HUES6 (cell line): Measurements from ENCODE around the gene BMS1.
A peak's percentile ranks its signal among the peaks of the same experiment; 100 is the strongest.
"Not testable (repeated sequence)": the region's sequence is repeated elsewhere in the genome, so short reads cannot be mapped to it uniquely, and the experiment has no call there.

Source experiments
- H3K27ac ChIP-seq: 2 replicates; pipeline ENCODE4 v1.7.0; 2013; ENCODE audit warnings: low read depth, mild to moderate bottlenecking, low read length, inconsistent platforms
- H3K27me3 ChIP-seq: 2 replicates; pipeline ENCODE4 v1.6.1; 2013; ENCODE audit warnings: low read length; ENCODE audit not compliant: control insufficient read depth, insufficient read depth
- H3K36me3 ChIP-seq: 2 replicates; pipeline ENCODE4 v1.6.1; 2013; ENCODE audit warnings: low read length; ENCODE audit not compliant: control insufficient read depth, insufficient read depth
- H3K4me1 ChIP-seq: 2 replicates; pipeline ENCODE4 v1.6.1; 2013; ENCODE audit warnings: low read length; ENCODE audit not compliant: control insufficient read depth, insufficient read depth
- H3K4me3 ChIP-seq: 2 replicates; pipeline ENCODE4 v1.5.1; 2013; ENCODE audit warnings: low read depth, low read length
- H3K9ac ChIP-seq: one replicate; pipeline ENCODE4 v1.6.1; 2013; ENCODE audit warnings: mild to moderate bottlenecking, low read length
- H3K9me3 ChIP-seq: 2 replicates; pipeline ENCODE4 v1.6.1; 2013; ENCODE audit warnings: low read depth, low read length; ENCODE audit not compliant: control insufficient read depth, insufficient read depth

The BMS1 gene

GRCh38 chr10:42782446-42783180, at the start of gene BMS1:
TSS of gene BMS1 (plus strand) at chr10:42782795. CDS start at chr10:42784395, 1,600 bp downstream.
- H3K27ac ChIP-seq, result peak within 1 kb of the TSS; percentile 89
- peaks cover 33% of the 10 kb centered on the region for H3K36me3 ChIP-seq
- H3K27me3 ChIP-seq, result peaks cover 21% of the 10 kb centered on the region; the same call in 1 of the 2 replicates
- H3K9me3 ChIP-seq, result no peaks in the 10 kb centered on the region
- H3K4me1 ChIP-seq, result no peaks in the 10 kb centered on the region
- peak within 1 kb of the TSS; percentile 89 for H3K9ac ChIP-seq
- H3K4me3 ChIP-seq, result peak within 1 kb of the TSS; percentile 89

GRCh38 chr10:42734536-42734935, 48.1 kb upstream of the BMS1 start:
- Histone ChIP-seq H3K9ac (no peak overlapping the region), H3K27ac (no peak overlapping the region), H3K27me3 (no peaks in the 10 kb centered on the region), H3K4me3 (no peak overlapping the region), H3K9me3 (peaks cover 15% of the 10 kb centered on the region; the same call in 1 of the 2 replicates), H3K36me3 (no peaks in the 10 kb centered on the region), H3K4me1 (no peaks in the 10 kb centered on the region)

GRCh38 chr10:42738679-42739078, 43.9 kb upstream of the BMS1 start:
- peaks cover 26% of the 10 kb centered on the region for H3K9me3 ChIP-seq
- H3K27me3 ChIP-seq, result no peaks in the 10 kb centered on the region
- H3K36me3 ChIP-seq, result no peaks in the 10 kb centered on the region
- H3K27ac ChIP-seq, result no peak overlapping the region
- H3K4me1 ChIP-seq, result no peaks in the 10 kb centered on the region
- H3K9ac ChIP-seq, result no peak overlapping the region
- H3K4me3 ChIP-seq, result no peak overlapping the region

GRCh38 chr10:42741536-42741935, 41.1 kb upstream of the BMS1 start:
- not testable (repeated sequence) for H3K36me3 ChIP-seq, H3K9ac ChIP-seq, H3K4me3 ChIP-seq, H3K27me3 ChIP-seq, H3K4me1 ChIP-seq, H3K27ac ChIP-seq
- peaks cover 35% of the 10 kb centered on the region for H3K9me3 ChIP-seq

GRCh38 chr10:42743697-42744096, 38.9 kb upstream of the BMS1 start:
- Histone ChIP-seq H3K4me3 (no peak overlapping the region), H3K27me3 (no peaks in the 10 kb centered on the region; the same call in 1 of the 2 replicates), H3K4me1 (no peaks in the 10 kb centered on the region), H3K36me3 (no peaks in the 10 kb centered on the region), H3K27ac (no peak overlapping the region), H3K9ac (no peak overlapping the region), H3K9me3 (peaks cover 35% of the 10 kb centered on the region)

- Histone ChIP-seq H3K27ac (no peak overlapping the region), H3K4me1 (no peaks in the 10 kb centered on the region), H3K36me3 (no peaks in the 10 kb centered on the region), H3K9ac (no peak overlapping the region), H3K9me3 (peaks cover 34% of the 10 kb centered on the region), H3K4me3 (no peak overlapping the region), H3K27me3 (no peaks in the 10 kb centered on the region; the same call in 1 of the 2 replicates)
These were observed 38.4 kb upstream of the BMS1 start for GRCh38 chr10:42744134-42744701.

GRCh38 chr10:42753126-42753506, 29.5 kb upstream of the BMS1 start:
- peaks cover 70% of the 10 kb centered on the region for H3K27me3 ChIP-seq
- H3K4me1 ChIP-seq, result 0 out of 2 replicates have a peak, but pooled peaks cover 3% of the 10 kb centered on the region
- H3K27ac ChIP-seq, result no peak overlapping the region
- H3K36me3 ChIP-seq, result no peaks in the 10 kb centered on the region
- no peaks in the 10 kb centered on the region; the same call in 1 of the 2 replicates for H3K9me3 ChIP-seq
- no peak overlapping the region for H3K9ac ChIP-seq
- H3K4me3 ChIP-seq, result peak overlapping the region; percentile 72

GRCh38 chr10:42753507-42754154, 29.0 kb upstream of the BMS1 start:
- Histone ChIP-seq H3K27ac (no peak overlapping the region), H3K27me3 (peaks cover 75% of the 10 kb centered on the region), H3K9me3 (no peaks in the 10 kb centered on the region; the same call in 1 of the 2 replicates), H3K4me3 (peak overlapping the region; percentile 72), H3K4me1 (0 out of 2 replicates have a peak, but pooled peaks cover 3% of the 10 kb centered on the region), H3K9ac (no peak overlapping the region), H3K36me3 (no peaks in the 10 kb centered on the region)

GRCh38 chr10:42754155-42755027, 28.2 kb upstream of the BMS1 start:
- H3K9ac ChIP-seq, result peak overlapping the region; percentile 36
- H3K27ac ChIP-seq, result no peak overlapping the region
- H3K4me1 ChIP-seq, result 0 out of 2 replicates have a peak, but pooled peaks cover 3% of the 10 kb centered on the region
- peaks cover 82% of the 10 kb centered on the region for H3K27me3 ChIP-seq
- H3K4me3 ChIP-seq, result peak overlapping the region; percentile 72
- no peaks in the 10 kb centered on the region for H3K9me3 ChIP-seq
- no peaks in the 10 kb centered on the region for H3K36me3 ChIP-seq

GRCh38 chr10:42755028-42755451, 27.6 kb upstream of the BMS1 start:
- H3K27ac ChIP-seq, result no peak overlapping the region
- peak overlapping the region; percentile 72 for H3K4me3 ChIP-seq
- no peak overlapping the region for H3K9ac ChIP-seq
- 0 out of 2 replicates have a peak, but pooled peaks cover 3% of the 10 kb centered on the region for H3K4me1 ChIP-seq
- peaks cover 79% of the 10 kb centered on the region for H3K27me3 ChIP-seq
- no peaks in the 10 kb centered on the region for H3K9me3 ChIP-seq
- H3K36me3 ChIP-seq, result no peaks in the 10 kb centered on the region
